ENCODE results near the gene SEMA5A. TPM values are rescaled to one million over a fixed set of nuclear protein-coding genes. Genes with fewer than 3 reads are reported as not detected.

SEMA5A gene
- total RNA-seq, 1 experiment from 2014 or later, result 0.15 TPM

DNA sequence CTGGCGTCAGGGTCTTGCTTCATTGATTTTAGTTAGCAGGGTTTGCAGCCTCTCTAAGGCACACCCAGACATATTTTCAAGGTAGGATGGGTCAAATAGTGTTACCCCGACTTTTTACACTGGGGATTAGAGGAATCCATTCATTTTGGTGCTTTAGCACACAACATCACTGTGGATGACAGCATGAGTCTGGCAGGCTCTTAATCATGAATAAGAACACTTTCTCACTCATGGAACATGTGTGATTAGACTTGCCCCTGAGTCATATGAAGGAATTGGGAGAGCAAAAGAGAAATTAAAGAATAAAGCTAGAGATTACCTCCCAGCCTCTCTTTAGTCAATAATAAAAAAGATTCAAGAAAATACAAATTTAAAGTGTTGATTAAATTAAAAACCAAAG lies 175.6 kb downstream of the SEMA5A start:
- H3K9me3 ChIP-seq (ENCODE audit: control insufficient read depth, insufficient read depth, low read depth, low read length), result no peaks in the 10 kb centered on the region
- CTCF ChIA-PET, result no interaction called here
- H3K27me3 ChIP-seq (ENCODE audit: control insufficient read depth, insufficient read depth, low read length), result no peaks in the 10 kb centered on the region
- DNase-seq (ENCODE audit: low read depth, low spot score), result no peak
- no TSS peak for BruUV-seq (replicated peaks)
- in situ Hi-C loops (cut with HindIII; ENCODE audit: low pct_unique_long_range_greater_than_20kb, low sequenced_read_pairs), result no loop called here
- TF ChIP-seq, protein P1, sequence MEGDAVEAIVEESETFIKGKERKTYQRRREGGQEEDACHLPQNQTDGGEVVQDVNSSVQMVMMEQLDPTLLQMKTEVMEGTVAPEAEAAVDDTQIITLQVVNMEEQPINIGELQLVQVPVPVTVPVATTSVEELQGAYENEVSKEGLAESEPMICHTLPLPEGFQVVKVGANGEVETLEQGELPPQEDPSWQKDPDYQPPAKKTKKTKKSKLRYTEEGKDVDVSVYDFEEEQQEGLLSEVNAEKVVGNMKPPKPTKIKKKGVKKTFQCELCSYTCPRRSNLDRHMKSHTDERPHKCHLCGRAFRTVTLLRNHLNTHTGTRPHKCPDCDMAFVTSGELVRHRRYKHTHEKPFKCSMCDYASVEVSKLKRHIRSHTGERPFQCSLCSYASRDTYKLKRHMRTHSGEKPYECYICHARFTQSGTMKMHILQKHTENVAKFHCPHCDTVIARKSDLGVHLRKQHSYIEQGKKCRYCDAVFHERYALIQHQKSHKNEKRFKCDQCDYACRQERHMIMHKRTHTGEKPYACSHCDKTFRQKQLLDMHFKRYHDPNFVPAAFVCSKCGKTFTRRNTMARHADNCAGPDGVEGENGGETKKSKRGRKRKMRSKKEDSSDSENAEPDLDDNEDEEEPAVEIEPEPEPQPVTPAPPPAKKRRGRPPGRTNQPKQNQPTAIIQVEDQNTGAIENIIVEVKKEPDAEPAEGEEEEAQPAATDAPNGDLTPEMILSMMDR (IDR thresholded peaks at IDR 0.05), result no peak
- TF ChIP-seq TCF7L2 (IDR thresholded peaks at IDR 0.05; ENCODE audit: low read depth, low read length), result no peak
- no peak for TF ChIP-seq POLR2AphosphoS5 (IDR thresholded peaks at IDR 0.05; ENCODE audit: low read depth, low read length)
- TF ChIP-seq SIN3A (IDR thresholded peaks at IDR 0.05; ENCODE audit: borderline replicate concordance, insufficient read depth, low read depth, low read length), result no peak
- TF ChIP-seq, protein P2, sequence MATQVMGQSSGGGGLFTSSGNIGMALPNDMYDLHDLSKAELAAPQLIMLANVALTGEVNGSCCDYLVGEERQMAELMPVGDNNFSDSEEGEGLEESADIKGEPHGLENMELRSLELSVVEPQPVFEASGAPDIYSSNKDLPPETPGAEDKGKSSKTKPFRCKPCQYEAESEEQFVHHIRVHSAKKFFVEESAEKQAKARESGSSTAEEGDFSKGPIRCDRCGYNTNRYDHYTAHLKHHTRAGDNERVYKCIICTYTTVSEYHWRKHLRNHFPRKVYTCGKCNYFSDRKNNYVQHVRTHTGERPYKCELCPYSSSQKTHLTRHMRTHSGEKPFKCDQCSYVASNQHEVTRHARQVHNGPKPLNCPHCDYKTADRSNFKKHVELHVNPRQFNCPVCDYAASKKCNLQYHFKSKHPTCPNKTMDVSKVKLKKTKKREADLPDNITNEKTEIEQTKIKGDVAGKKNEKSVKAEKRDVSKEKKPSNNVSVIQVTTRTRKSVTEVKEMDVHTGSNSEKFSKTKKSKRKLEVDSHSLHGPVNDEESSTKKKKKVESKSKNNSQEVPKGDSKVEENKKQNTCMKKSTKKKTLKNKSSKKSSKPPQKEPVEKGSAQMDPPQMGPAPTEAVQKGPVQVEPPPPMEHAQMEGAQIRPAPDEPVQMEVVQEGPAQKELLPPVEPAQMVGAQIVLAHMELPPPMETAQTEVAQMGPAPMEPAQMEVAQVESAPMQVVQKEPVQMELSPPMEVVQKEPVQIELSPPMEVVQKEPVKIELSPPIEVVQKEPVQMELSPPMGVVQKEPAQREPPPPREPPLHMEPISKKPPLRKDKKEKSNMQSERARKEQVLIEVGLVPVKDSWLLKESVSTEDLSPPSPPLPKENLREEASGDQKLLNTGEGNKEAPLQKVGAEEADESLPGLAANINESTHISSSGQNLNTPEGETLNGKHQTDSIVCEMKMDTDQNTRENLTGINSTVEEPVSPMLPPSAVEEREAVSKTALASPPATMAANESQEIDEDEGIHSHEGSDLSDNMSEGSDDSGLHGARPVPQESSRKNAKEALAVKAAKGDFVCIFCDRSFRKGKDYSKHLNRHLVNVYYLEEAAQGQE (IDR thresholded peaks at IDR 0.05; ENCODE audit: insufficient read depth in 1 of 2, low read depth in 2 of 2, low read length in 1 of 2), result no peak
- H3K4me1 ChIP-seq (ENCODE audit: control insufficient read depth, insufficient read depth, low read length), result no peaks in the 10 kb centered on the region
- POLR2A ChIA-PET, result no interaction called here
- ATAC-seq, result no peak
- intact Hi-C loops (cut with micrococcal nuclease; ENCODE audit: unreplicated experiment), result no loop called here
- H3K4me3 ChIP-seq (ENCODE audit: low read depth in 2 of 2, low read length in 2 of 2), result no peak overlapping the region
- no peak overlapping the region for H3K27ac ChIP-seq (ENCODE audit: low read length)
- no peaks in the 10 kb centered on the region for H3K36me3 ChIP-seq (ENCODE audit: control insufficient read depth, insufficient read depth, low read length)

DNA sequence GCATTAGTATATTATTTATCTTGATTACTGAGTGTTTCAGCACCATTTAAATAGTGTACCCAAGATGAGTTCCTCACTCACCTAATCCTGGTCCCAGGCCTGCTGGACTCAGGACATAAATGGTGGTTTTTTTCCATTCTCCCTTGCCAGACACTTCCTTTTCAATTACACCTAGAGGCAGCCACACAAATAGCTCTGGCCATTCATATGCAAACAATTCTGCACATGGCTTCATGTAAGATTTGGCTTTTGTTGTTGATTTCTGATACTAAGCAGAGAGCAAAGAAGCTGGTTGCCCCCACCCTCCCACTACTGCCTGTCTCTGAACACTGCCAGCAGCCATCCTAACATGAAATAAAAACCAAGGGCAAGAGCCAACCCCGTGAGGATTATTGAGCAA lies 180.4 kb downstream of the SEMA5A start:
- H3K4me1 ChIP-seq (ENCODE audit: control insufficient read depth, insufficient read depth, low read length), result no peaks in the 10 kb centered on the region
- CTCF ChIA-PET, result no interaction called here
- ATAC-seq, result no peak
- no peaks in the 10 kb centered on the region for H3K9me3 ChIP-seq (ENCODE audit: control insufficient read depth, insufficient read depth, low read depth, low read length)
- intact Hi-C loops (cut with micrococcal nuclease; ENCODE audit: unreplicated experiment) (no loop called here), in situ Hi-C loops (cut with HindIII; ENCODE audit: low pct_unique_long_range_greater_than_20kb, low sequenced_read_pairs) (no loop called here)
- no peaks in the 10 kb centered on the region for H3K27me3 ChIP-seq (ENCODE audit: control insufficient read depth, insufficient read depth, low read length)
- TF ChIP-seq, protein P1 (IDR thresholded peaks at IDR 0.05), result no peak
- no peak for TF ChIP-seq TCF7L2 (IDR thresholded peaks at IDR 0.05; ENCODE audit: low read depth, low read length)
- TF ChIP-seq, protein P2 (IDR thresholded peaks at IDR 0.05; ENCODE audit: insufficient read depth in 1 of 2, low read depth in 2 of 2, low read length in 1 of 2), result no peak
- no peak for TF ChIP-seq POLR2AphosphoS5 (IDR thresholded peaks at IDR 0.05; ENCODE audit: low read depth, low read length)
- no peak for TF ChIP-seq SIN3A (IDR thresholded peaks at IDR 0.05; ENCODE audit: borderline replicate concordance, insufficient read depth, low read depth, low read length)
- H3K36me3 ChIP-seq (ENCODE audit: control insufficient read depth, insufficient read depth, low read length), result no peaks in the 10 kb centered on the region
- POLR2A ChIA-PET, result no interaction called here
- no peak for DNase-seq (ENCODE audit: low read depth, low spot score)
- no peak overlapping the region for H3K4me3 ChIP-seq (ENCODE audit: low read depth in 2 of 2, low read length in 2 of 2)
- no peak overlapping the region for H3K27ac ChIP-seq (ENCODE audit: low read length)
- BruUV-seq (replicated peaks), result no TSS peak
